ENCODE results near the gene OAF.

The OAF gene

GRCh38 chr11:120200677-120201076 lies 10.2 kb upstream of the OAF start:
- Histone ChIP-seq H3K9me3 (ENCODE audit: control extremely low read depth in 1 of 5, control insufficient read depth in 4 of 5, insufficient read depth in 2 of 5, low read depth in 1 of 5, low read length in 4 of 5) (no peaks in the 10 kb centered on the region), H3K27me3 (replicated peaks in 2 of 5; ENCODE audit: control insufficient read depth in 4 of 5, insufficient read depth in 5 of 5, low read length in 4 of 5) (no peaks in the 10 kb centered on the region), H3K4me1 (ENCODE audit: control extremely low read depth in 1 of 4, control insufficient read depth in 4 of 4, insufficient read depth in 4 of 4, low read length in 3 of 4) (peaks cover 0 to 6% (median 0%) of the 10 kb centered on the region in 4 experiments), H3K27ac (ENCODE audit: insufficient read depth in 1 of 2, low read depth in 1 of 2, low read length in 2 of 2, poor library complexity in 1 of 2, severe bottlenecking in 2 of 2) (no peak overlapping the region), H3K4me3 (ENCODE audit: control insufficient read depth in 1 of 7, extremely low read depth in 1 of 7, insufficient read depth in 4 of 7, low read depth in 2 of 7, low read length in 6 of 7) (no peak overlapping the region), H3K36me3 (ENCODE audit: control insufficient read depth in 4 of 4, insufficient read depth in 4 of 4, low read length in 3 of 4) (no peaks in the 10 kb centered on the region)
- WGBS (ENCODE audit: insufficient coverage): no CpG with 5 or more reads among the region's 1 CpG
- ChIA-PET CTCF (interaction anchor here (17.7 kb wide), 1 partner anchor 27 kb away, joined by 182 read pairs; no protein-coding TSS in a partner anchor), POLR2A (no interaction called here)
- DNase-seq: no peak

DNA sequence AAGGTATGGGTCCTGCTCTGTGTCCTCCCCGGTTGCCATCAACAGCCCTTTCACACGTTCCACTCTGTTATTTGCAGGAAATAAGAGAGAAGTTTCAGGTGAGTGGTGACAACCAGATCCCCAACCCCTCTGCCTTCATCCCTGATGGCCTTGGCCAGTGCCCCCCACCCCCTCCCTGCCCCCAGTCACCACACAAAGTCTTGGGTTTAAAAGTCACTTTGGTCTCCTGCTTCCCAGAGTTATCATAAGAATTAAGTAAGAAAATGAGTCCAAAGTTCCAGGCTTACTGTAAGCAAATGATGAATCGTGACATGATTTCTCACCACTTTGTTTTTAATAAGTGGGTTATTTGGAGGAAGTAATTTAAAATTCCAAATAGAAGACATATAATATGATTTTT lies 9.2 kb upstream of the OAF start:
- no peak for DNase-seq
- peaks cover 0 to 4% (median 0%) of the 10 kb centered on the region in 4 experiments for H3K4me1 ChIP-seq (ENCODE audit: control extremely low read depth in 1 of 4, control insufficient read depth in 4 of 4, insufficient read depth in 4 of 4, low read length in 3 of 4)
- ChIA-PET CTCF (interaction anchor here (17.7 kb wide), 1 partner anchor 26 kb away, joined by 182 read pairs; no protein-coding TSS in a partner anchor), POLR2A (no interaction called here)
- H3K27ac ChIP-seq (ENCODE audit: insufficient read depth in 1 of 2, low read depth in 1 of 2, low read length in 2 of 2, poor library complexity in 1 of 2, severe bottlenecking in 2 of 2): no peak overlapping the region
- H3K27me3 ChIP-seq (replicated peaks in 2 of 5; ENCODE audit: control insufficient read depth in 4 of 5, insufficient read depth in 5 of 5, low read length in 4 of 5): no peaks in the 10 kb centered on the region
- 10% methylated on average over 2 of the region's 3 CpGs for WGBS (ENCODE audit: insufficient coverage)
- H3K9me3 ChIP-seq (ENCODE audit: control extremely low read depth in 1 of 5, control insufficient read depth in 4 of 5, insufficient read depth in 2 of 5, low read depth in 1 of 5, low read length in 4 of 5): no peaks in the 10 kb centered on the region
- H3K4me3 ChIP-seq (ENCODE audit: control insufficient read depth in 1 of 7, extremely low read depth in 1 of 7, insufficient read depth in 4 of 7, low read depth in 2 of 7, low read length in 6 of 7): no peak overlapping the region
- H3K36me3 ChIP-seq (ENCODE audit: control insufficient read depth in 4 of 4, insufficient read depth in 4 of 4, low read length in 3 of 4): no peaks in the 10 kb centered on the region

- Histone ChIP-seq H3K9me3 (ENCODE audit: control extremely low read depth in 1 of 5, control insufficient read depth in 4 of 5, insufficient read depth in 2 of 5, low read depth in 1 of 5, low read length in 4 of 5) (no peaks in the 10 kb centered on the region), H3K27ac (ENCODE audit: insufficient read depth in 1 of 2, low read depth in 1 of 2, low read length in 2 of 2, poor library complexity in 1 of 2, severe bottlenecking in 2 of 2) (no peak overlapping the region), H3K27me3 (replicated peaks in 2 of 5; ENCODE audit: control insufficient read depth in 4 of 5, insufficient read depth in 5 of 5, low read length in 4 of 5) (no peaks in the 10 kb centered on the region), H3K36me3 (ENCODE audit: control insufficient read depth in 4 of 4, insufficient read depth in 4 of 4, low read length in 3 of 4) (no peaks in the 10 kb centered on the region), H3K4me1 (ENCODE audit: control extremely low read depth in 1 of 4, control insufficient read depth in 4 of 4, insufficient read depth in 4 of 4, low read length in 3 of 4) (peaks cover 0 to 11% (median 4%) of the 10 kb centered on the region in 4 experiments), H3K4me3 (ENCODE audit: control insufficient read depth in 1 of 7, extremely low read depth in 1 of 7, insufficient read depth in 4 of 7, low read depth in 2 of 7, low read length in 6 of 7) (no peak overlapping the region)
- ChIA-PET CTCF (interaction anchor here (0.7 to 17.7 kb wide), 5 partner anchors 10 to 99 kb away, joined by 3 to 182 read pairs (median 3); no protein-coding TSS in a partner anchor), POLR2A (no interaction called here)
- DNase-seq: no peak
- WGBS (ENCODE audit: insufficient coverage): 100% methylated on average over 3 of the region's 4 CpGs
These were observed 7.2 kb upstream of the OAF start for GRCh38 chr11:120203626-120204025.

- no peak overlapping the region for H3K4me3 ChIP-seq (ENCODE audit: control insufficient read depth in 1 of 7, extremely low read depth in 1 of 7, insufficient read depth in 4 of 7, low read depth in 2 of 7, low read length in 6 of 7)
- DNase-seq: no peak
- POLR2A ChIA-PET: no interaction called here
- 95% methylated on average over 6 of the region's 7 CpGs for WGBS (ENCODE audit: insufficient coverage)
- no peaks in the 10 kb centered on the region for H3K36me3 ChIP-seq (ENCODE audit: control insufficient read depth in 4 of 4, insufficient read depth in 4 of 4, low read length in 3 of 4)
- CTCF ChIA-PET: interaction anchor here (1.1 to 17.7 kb wide), 4 partner anchors 9 to 25 kb away, joined by 3 to 182 read pairs (median 4); no protein-coding TSS in a partner anchor
- no peaks in the 10 kb centered on the region for H3K27me3 ChIP-seq (replicated peaks in 2 of 5; ENCODE audit: control insufficient read depth in 4 of 5, insufficient read depth in 5 of 5, low read length in 4 of 5)
- H3K4me1 ChIP-seq (ENCODE audit: control extremely low read depth in 1 of 4, control insufficient read depth in 4 of 4, insufficient read depth in 4 of 4, low read length in 3 of 4): peaks cover 4 to 27% (median 15%) of the 10 kb centered on the region in 4 experiments
- no peaks in the 10 kb centered on the region for H3K9me3 ChIP-seq (ENCODE audit: control extremely low read depth in 1 of 5, control insufficient read depth in 4 of 5, insufficient read depth in 2 of 5, low read depth in 1 of 5, low read length in 4 of 5)
- no peak overlapping the region for H3K27ac ChIP-seq (ENCODE audit: insufficient read depth in 1 of 2, low read depth in 1 of 2, low read length in 2 of 2, poor library complexity in 1 of 2, severe bottlenecking in 2 of 2)
These were observed 5.2 kb upstream of the OAF start for GRCh38 chr11:120205596-120206161.

GRCh38 chr11:120207512-120207911 lies 3.3 kb upstream of the OAF start:
- H3K4me3 ChIP-seq (ENCODE audit: control insufficient read depth in 1 of 7, extremely low read depth in 1 of 7, insufficient read depth in 4 of 7, low read depth in 2 of 7, low read length in 6 of 7): no peak overlapping the region
- ChIA-PET CTCF (interaction anchor here (1.2 to 17.7 kb wide), 3 partner anchors 20 to 37 kb away, joined by 6 to 182 read pairs (median 8); no protein-coding TSS in a partner anchor), POLR2A (interaction anchor here (1.0 kb wide), 1 partner anchor 16 kb away, joined by 3 read pairs; no protein-coding TSS in a partner anchor)
- H3K27me3 ChIP-seq (replicated peaks in 2 of 5; ENCODE audit: control insufficient read depth in 4 of 5, insufficient read depth in 5 of 5, low read length in 4 of 5): no peaks in the 10 kb centered on the region
- H3K27ac ChIP-seq (ENCODE audit: insufficient read depth in 1 of 2, low read depth in 1 of 2, low read length in 2 of 2, poor library complexity in 1 of 2, severe bottlenecking in 2 of 2): no peak overlapping the region
- H3K9me3 ChIP-seq (ENCODE audit: control extremely low read depth in 1 of 5, control insufficient read depth in 4 of 5, insufficient read depth in 2 of 5, low read depth in 1 of 5, low read length in 4 of 5): no peaks in the 10 kb centered on the region
- DNase-seq: no peak
- H3K4me1 ChIP-seq (ENCODE audit: control extremely low read depth in 1 of 4, control insufficient read depth in 4 of 4, insufficient read depth in 4 of 4, low read length in 3 of 4): peaks cover 4 to 40% (median 26%) of the 10 kb centered on the region in 4 experiments
- H3K36me3 ChIP-seq (ENCODE audit: control insufficient read depth in 4 of 4, insufficient read depth in 4 of 4, low read length in 3 of 4): no peaks in the 10 kb centered on the region
- 96% methylated on average over 5 of the region's 7 CpGs for WGBS (ENCODE audit: insufficient coverage)

- DNase-seq: peak in 2 of 3 donors; percentile 34 to 44
- Histone ChIP-seq H3K27ac (ENCODE audit: insufficient read depth in 1 of 2, low read depth in 1 of 2, low read length in 2 of 2, poor library complexity in 1 of 2, severe bottlenecking in 2 of 2) (no peak overlapping the region), H3K4me3 (ENCODE audit: control insufficient read depth in 1 of 7, extremely low read depth in 1 of 7, insufficient read depth in 4 of 7, low read depth in 2 of 7, low read length in 6 of 7) (no peak overlapping the region), H3K36me3 (ENCODE audit: control insufficient read depth in 4 of 4, insufficient read depth in 4 of 4, low read length in 3 of 4) (no peaks in the 10 kb centered on the region), H3K4me1 (ENCODE audit: control extremely low read depth in 1 of 4, control insufficient read depth in 4 of 4, insufficient read depth in 4 of 4, low read length in 3 of 4) (peaks cover 4 to 45% (median 31%) of the 10 kb centered on the region in 4 experiments), H3K9me3 (ENCODE audit: control extremely low read depth in 1 of 5, control insufficient read depth in 4 of 5, insufficient read depth in 2 of 5, low read depth in 1 of 5, low read length in 4 of 5) (no peaks in the 10 kb centered on the region), H3K27me3 (replicated peaks in 2 of 5; ENCODE audit: control insufficient read depth in 4 of 5, insufficient read depth in 5 of 5, low read length in 4 of 5) (no peaks in the 10 kb centered on the region)
- ChIA-PET POLR2A (interaction anchor here (1.0 kb wide), 1 partner anchor 16 kb away, joined by 3 read pairs; no protein-coding TSS in a partner anchor), CTCF (interaction anchor here (1.2 to 17.7 kb wide), 3 partner anchors 19 to 37 kb away, joined by 6 to 182 read pairs (median 8); no protein-coding TSS in a partner anchor)
- 58% methylated on average over 13 of the region's 13 CpGs for WGBS (ENCODE audit: insufficient coverage)
These were observed 2.8 kb upstream of the OAF start for GRCh38 chr11:120208001-120208441.

DNA sequence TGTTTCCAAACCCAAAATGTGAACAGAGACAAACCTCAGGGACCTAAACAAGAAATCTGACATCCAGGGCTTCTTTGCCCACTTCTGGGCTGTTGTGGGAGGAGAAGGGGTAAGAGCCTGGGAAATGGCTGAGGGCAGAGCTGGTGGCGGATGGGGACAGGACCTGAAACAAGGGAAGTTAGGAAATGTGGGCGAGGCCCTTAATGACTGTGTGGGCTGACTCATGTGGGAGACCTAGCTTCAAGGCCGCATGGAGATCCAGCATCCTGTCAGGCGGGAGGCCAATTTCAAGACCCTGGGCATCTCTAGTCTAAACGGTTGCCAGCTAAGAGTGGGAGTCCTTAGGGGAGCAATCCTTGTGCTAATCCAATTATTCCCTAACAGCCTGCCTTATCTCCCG lies 2.1 kb upstream of the OAF start:
- Histone ChIP-seq H3K4me1 (ENCODE audit: control extremely low read depth in 1 of 4, control insufficient read depth in 4 of 4, insufficient read depth in 4 of 4, low read length in 3 of 4) (peaks cover 4 to 48% (median 37%) of the 10 kb centered on the region in 4 experiments), H3K27ac (ENCODE audit: insufficient read depth in 1 of 2, low read depth in 1 of 2, low read length in 2 of 2, poor library complexity in 1 of 2, severe bottlenecking in 2 of 2) (no peak overlapping the region), H3K36me3 (ENCODE audit: control insufficient read depth in 4 of 4, insufficient read depth in 4 of 4, low read length in 3 of 4) (no peaks in the 10 kb centered on the region), H3K4me3 (ENCODE audit: control insufficient read depth in 1 of 7, extremely low read depth in 1 of 7, insufficient read depth in 4 of 7, low read depth in 2 of 7, low read length in 6 of 7) (no peak overlapping the region), H3K27me3 (replicated peaks in 2 of 5; ENCODE audit: control insufficient read depth in 4 of 5, insufficient read depth in 5 of 5, low read length in 4 of 5) (no peaks in the 10 kb centered on the region), H3K9me3 (ENCODE audit: control extremely low read depth in 1 of 5, control insufficient read depth in 4 of 5, insufficient read depth in 2 of 5, low read depth in 1 of 5, low read length in 4 of 5) (no peaks in the 10 kb centered on the region)
- ChIA-PET POLR2A (no interaction called here), CTCF (interaction anchor here (1.5 to 17.7 kb wide), 2 partner anchors 19 to 31 kb away, joined by 8 to 182 read pairs; no protein-coding TSS in a partner anchor)
- peak in 2 of 3 donors; percentile 14 to 31 for DNase-seq
- WGBS (ENCODE audit: insufficient coverage): 71% methylated on average over 2 of the region's 6 CpGs

All from common myeloid progenitor, CD34-positive (primary cell).